GM12801 (cell line): ENCODE results near the gene FANCI.

Source experiments
- TF ChIP-seq, protein P1 (sequence below): IDR thresholded peaks from one replicate; pipeline ENCODE4 v1.5.1; 2011; ENCODE audit warnings: control low read depth; ENCODE audit not compliant: insufficient read length; ENCODE audit errors: extremely low read depth

The FANCI gene

GRCh38 chr15:89208256-89208655 is 35.5 kb upstream of the FANCI start:
- TF ChIP-seq, protein P1, sequence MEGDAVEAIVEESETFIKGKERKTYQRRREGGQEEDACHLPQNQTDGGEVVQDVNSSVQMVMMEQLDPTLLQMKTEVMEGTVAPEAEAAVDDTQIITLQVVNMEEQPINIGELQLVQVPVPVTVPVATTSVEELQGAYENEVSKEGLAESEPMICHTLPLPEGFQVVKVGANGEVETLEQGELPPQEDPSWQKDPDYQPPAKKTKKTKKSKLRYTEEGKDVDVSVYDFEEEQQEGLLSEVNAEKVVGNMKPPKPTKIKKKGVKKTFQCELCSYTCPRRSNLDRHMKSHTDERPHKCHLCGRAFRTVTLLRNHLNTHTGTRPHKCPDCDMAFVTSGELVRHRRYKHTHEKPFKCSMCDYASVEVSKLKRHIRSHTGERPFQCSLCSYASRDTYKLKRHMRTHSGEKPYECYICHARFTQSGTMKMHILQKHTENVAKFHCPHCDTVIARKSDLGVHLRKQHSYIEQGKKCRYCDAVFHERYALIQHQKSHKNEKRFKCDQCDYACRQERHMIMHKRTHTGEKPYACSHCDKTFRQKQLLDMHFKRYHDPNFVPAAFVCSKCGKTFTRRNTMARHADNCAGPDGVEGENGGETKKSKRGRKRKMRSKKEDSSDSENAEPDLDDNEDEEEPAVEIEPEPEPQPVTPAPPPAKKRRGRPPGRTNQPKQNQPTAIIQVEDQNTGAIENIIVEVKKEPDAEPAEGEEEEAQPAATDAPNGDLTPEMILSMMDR = no peak

DNA sequence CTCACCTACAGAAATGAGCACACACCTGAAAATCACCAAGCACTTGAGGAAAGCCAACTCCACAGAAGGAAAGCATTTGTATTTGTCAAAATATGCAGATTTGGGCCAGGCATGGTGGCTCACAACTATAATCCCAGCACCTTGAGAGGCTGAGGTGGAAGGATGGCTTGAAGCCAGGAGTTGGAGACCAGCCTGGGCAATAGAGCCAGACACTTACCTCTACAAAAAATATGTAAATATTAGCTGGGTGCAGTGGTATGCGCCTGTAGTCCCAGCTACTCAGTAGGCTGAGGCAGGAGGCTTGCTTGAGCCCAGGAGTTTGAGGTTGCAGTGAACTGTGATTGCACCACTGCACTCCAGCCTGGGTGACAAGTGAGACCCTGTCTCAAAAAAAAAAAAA is 34.7 kb upstream of the FANCI start:
- TF ChIP-seq, protein P1 = no peak

DNA sequence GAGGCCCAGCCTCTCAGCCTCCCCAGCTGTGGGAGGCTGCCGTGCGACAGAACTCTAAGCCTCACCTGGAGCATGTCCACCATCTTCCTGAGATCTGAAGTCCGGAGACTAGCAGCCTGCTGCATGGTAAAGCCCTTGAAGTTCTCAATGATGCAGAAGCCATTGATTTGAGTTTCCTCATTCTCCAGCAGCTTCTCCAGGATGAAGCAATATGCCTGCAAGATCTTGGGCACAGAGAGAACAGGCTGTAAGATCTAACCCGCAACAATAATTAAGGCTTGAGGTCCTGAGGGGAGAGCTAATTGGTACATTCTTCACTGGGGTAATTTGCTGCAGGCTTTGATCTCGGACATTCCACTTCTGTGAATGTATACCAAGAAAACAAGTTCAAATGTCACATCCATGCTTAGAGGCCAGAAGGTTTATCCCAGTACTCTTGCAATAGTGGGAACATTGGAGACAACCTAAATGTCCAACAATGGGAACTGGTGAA is 32.1 kb upstream of the FANCI start:
- TF ChIP-seq, protein P1 = no peak

DNA sequence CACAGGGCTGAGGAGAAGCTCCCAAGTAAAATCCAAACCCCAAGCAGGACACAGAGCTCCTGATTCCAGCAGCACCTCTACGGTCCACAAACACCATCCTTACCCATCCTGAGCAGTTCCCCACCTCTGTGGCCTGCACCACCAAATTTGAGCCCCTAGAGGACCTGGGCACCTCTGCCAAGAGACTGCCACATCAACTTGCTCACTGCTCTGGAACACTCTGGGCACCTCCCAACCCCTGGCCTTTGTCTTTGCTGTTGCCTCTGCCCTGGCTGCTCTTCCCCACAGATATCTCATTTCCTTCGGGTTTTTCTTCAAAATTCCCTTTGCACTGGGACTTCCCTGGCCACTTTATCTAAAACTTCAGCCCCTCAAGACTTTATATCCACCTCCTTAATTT is 28.2 kb upstream of the FANCI start:
- TF ChIP-seq, protein P1 = no peak

DNA sequence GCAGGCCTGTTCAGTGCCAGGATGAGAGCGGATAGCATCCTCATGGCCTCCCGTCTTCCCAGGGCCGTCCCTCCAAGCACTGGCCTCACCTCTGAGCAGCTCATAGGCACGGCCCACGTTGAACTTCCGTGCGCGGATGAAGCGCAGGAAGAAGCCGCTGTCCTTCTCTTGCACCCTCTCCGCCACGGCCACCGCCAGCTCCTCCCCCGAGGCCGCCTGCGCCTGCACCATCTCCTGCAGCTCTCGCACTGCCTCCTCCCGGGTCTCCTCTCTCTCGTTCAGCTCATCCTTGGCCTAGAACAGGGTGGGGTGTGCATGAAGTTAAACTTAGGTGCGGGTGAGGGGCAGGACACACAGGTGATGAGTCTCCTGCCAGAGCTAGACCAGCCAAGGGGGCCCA is 26.7 kb upstream of the FANCI start:
- TF ChIP-seq, protein P1 = no peak

DNA sequence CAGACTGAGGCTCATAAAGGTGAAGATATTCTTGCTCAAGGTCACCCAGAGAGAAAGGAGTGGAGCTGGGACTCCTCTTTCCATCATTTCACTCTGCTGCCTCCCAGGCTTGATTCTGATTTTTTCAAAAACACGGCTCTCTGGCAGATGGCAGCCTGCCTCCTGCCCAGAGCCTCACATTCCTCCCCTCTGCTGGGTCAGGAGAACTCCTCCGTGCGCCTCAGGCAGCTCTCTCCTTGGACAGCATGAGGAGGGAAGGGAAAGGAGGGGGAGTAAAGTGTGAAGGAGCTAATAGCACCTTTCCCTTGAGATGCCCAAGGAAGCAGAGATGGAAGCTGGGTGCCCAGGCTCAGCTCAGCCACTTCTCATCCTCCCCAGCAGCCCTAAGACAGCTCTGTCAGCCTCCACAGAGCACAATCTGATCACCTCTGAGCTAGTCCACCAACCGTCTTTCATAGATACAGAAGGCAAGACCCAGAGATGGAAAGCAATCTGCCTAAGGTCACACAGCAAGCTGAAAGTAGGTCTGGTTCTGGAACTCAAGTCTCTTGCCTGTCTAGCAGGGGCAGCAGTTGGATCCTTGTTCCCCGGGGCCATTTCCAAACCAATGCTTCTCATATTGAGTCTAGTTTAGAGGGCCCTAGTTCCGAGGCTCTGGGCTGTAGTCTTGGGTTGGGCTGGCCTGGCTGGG is 25.9 kb upstream of the FANCI start:
- TF ChIP-seq, protein P1 = no peak

DNA sequence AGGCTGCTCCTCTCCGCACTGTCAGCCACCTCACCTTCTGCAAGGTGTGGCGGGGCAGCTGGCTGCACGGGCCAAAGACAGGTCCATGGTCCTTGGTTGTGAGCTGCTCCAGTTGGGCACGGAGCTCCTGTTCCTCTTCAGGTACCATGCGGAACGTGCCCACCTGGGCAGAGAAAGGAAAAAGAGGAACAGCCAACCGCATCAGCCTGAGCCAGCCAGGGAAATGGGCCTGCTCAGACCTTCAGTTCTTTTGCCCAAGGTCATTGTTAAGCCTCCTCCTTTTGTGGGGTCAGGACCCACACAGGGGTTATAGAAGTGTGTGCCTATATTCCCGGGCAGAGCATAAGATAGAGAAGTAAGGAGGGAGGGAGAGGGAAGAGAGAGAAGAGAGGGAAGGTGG is 25.2 kb upstream of the FANCI start:
- TF ChIP-seq, protein P1 = no peak
